IMR-90 (cell line): Measurements from ENCODE around the gene MYOCD. TPM values are rescaled to one million over a fixed set of nuclear protein-coding genes. Genes with fewer than 3 reads are reported as not detected.

ENCODE experiments used
- ATAC-seq: fragments of 200-7000 bp; cut with Tn5 transposase; 2 replicates; pipeline ENCODE4 v1.9.1; 2020; ENCODE audit warnings: low read depth, mild to moderate bottlenecking, moderate library complexity
- BruUV-seq: library from RNA; stranded (reverse); fragments of 400-500 nt; replicated peaks from 2 replicates; lab custom pipeline; 2021; lab: Mats Ljungman, UMichigan
- CTCF ChIA-PET: fragments of 300-600 bp; formaldehyde crosslinking; extraction: SDS; loops from one replicate; lab custom pipeline; 2021; ENCODE audit warnings: antibody characterized with exemption; lab: Yijun Ruan, JAX
- POLR2A ChIA-PET: fragments of 300-600 bp; sonication (Branson Sonifier 250); formaldehyde crosslinking; loops from one replicate; lab custom pipeline; 2022; ENCODE audit warnings: antibody characterized with exemption; ENCODE audit not compliant: unreplicated experiment; lab: Charles Lee
- DNase-seq: peaks from one replicate; pipeline ENCODE4 v3.0.0; 2013
- H2AFZ ChIP-seq: replicated peaks from 2 replicates; pipeline ENCODE3; 2013; ENCODE audit warnings: low read length, mild to moderate bottlenecking; ENCODE audit not compliant: poor library complexity
- H2AK5ac ChIP-seq: 2 replicates; pipeline ENCODE4 v1.6.1; 2013; ENCODE audit warnings: low read depth, low read length, inconsistent platforms
- H2AK9ac ChIP-seq: replicated peaks from 2 replicates; pipeline ENCODE3; 2013; ENCODE audit warnings: mild to moderate bottlenecking, low read depth, low read length, moderate library complexity; ENCODE audit not compliant: poor library complexity
- H2BK120ac ChIP-seq: 2 replicates; pipeline ENCODE4 v1.6.1; 2013; ENCODE audit warnings: low read depth, low read length, inconsistent platforms
- H2BK15ac ChIP-seq: 3 replicates; pipeline ENCODE4 v1.6.1; 2013; ENCODE audit warnings: low read depth, low read length, inconsistent platforms
- H2BK20ac ChIP-seq: 2 replicates; pipeline ENCODE4 v1.6.1; 2013; ENCODE audit warnings: low read depth, mild to moderate bottlenecking, inconsistent platforms, low read length, moderate library complexity
- H2BK5ac ChIP-seq: 2 replicates; pipeline ENCODE4 v1.6.1; 2013; ENCODE audit warnings: mild to moderate bottlenecking, low read depth, low read length, inconsistent platforms; ENCODE audit not compliant: poor library complexity, severe bottlenecking
- H3K14ac ChIP-seq: replicated peaks from 2 replicates; pipeline ENCODE4 v1.6.1; 2013; ENCODE audit warnings: low read depth, low read length, inconsistent platforms
- H3K18ac ChIP-seq: 2 replicates; pipeline ENCODE4 v1.6.1; 2013; ENCODE audit warnings: low read depth, low read length, control low read depth
- H3K23ac ChIP-seq: 2 replicates; pipeline ENCODE4 v1.6.1; 2013; ENCODE audit warnings: low read depth, low read length, inconsistent platforms
- H3K27ac ChIP-seq: 2 replicates; pipeline ENCODE4 v1.5.1; 2013; ENCODE audit warnings: mild to moderate bottlenecking, control low read depth, low read length; ENCODE audit not compliant: insufficient read depth
- H3K27me3 ChIP-seq: 2 replicates; pipeline ENCODE4 v1.6.1; 2013; ENCODE audit warnings: low read length; ENCODE audit not compliant: control insufficient read depth, insufficient read depth
- H3K36me3 ChIP-seq: 2 replicates; pipeline ENCODE4 v1.6.1; 2013; ENCODE audit warnings: low read length, mixed read lengths; ENCODE audit not compliant: control insufficient read depth, insufficient read depth
- H3K4ac ChIP-seq: 2 replicates; pipeline ENCODE4 v1.6.1; 2013; ENCODE audit warnings: low read depth, low read length, inconsistent platforms
- H3K4me1 ChIP-seq: 2 replicates; pipeline ENCODE4 v1.6.1; 2013; ENCODE audit warnings: low read length, mixed read lengths; ENCODE audit not compliant: control insufficient read depth, insufficient read depth
- H3K4me2 ChIP-seq: 2 replicates; pipeline ENCODE4 v1.6.1; 2013; ENCODE audit warnings: low read depth, mild to moderate bottlenecking, control low read depth, low read length, moderate library complexity
- H3K4me3 ChIP-seq: 2 replicates; pipeline ENCODE4 v1.5.1; 2013; ENCODE audit warnings: low read depth, mild to moderate bottlenecking, control low read depth, low read length, moderate library complexity; ENCODE audit not compliant: insufficient read depth
- H3K56ac ChIP-seq: 2 replicates; pipeline ENCODE4 v1.6.1; 2013; ENCODE audit warnings: low read length, inconsistent platforms; ENCODE audit not compliant: insufficient read depth; ENCODE audit errors: extremely low read depth
- H3K79me1 ChIP-seq, 2 experiments: 2 replicates each; pipeline ENCODE4 v1.6.1; 2013; ENCODE audit warnings: low read length in 2 of 2, inconsistent platforms in 1 of 2, low read depth in 1 of 2
- H3K9ac ChIP-seq: 2 replicates; pipeline ENCODE4 v1.6.1; 2013; ENCODE audit warnings: low read depth, low read length, control low read depth
- H3K9me1 ChIP-seq: 2 replicates; pipeline ENCODE4 v1.6.1; 2013; ENCODE audit warnings: low read length, inconsistent platforms; ENCODE audit not compliant: insufficient read depth
- H3K9me3 ChIP-seq: 2 replicates; pipeline ENCODE4 v1.6.1; 2013; ENCODE audit warnings: low read length; ENCODE audit not compliant: control insufficient read depth, insufficient read depth
- H4K20me1 ChIP-seq: 2 replicates; pipeline ENCODE4 v1.6.1; 2013; ENCODE audit warnings: low read length, inconsistent platforms; ENCODE audit not compliant: insufficient read depth
- H4K5ac ChIP-seq: 2 replicates; pipeline ENCODE4 v1.6.1; 2013; ENCODE audit warnings: mild to moderate bottlenecking, low read depth, low read length, control low read depth
- H4K8ac ChIP-seq, 2 experiments: 2 replicates each; pipeline ENCODE4 v1.6.1; 2013; ENCODE audit warnings: low read depth in 2 of 2, low read length in 2 of 2, control low read depth in 1 of 2, inconsistent platforms in 1 of 2
- H4K91ac ChIP-seq: 2 replicates; pipeline ENCODE4 v1.6.1; 2013; ENCODE audit warnings: low read depth, low read length, inconsistent platforms; ENCODE audit not compliant: insufficient read depth
- BHLHE40 ChIP-seq: fragments of 150-350 bp; IDR thresholded peaks from 2 replicates; pipeline ENCODE4 v1.6.1; 2016; ENCODE audit warnings: mild to moderate bottlenecking, low read depth, low read length
- CEBPB ChIP-seq: IDR thresholded peaks from 2 replicates; pipeline ENCODE4 v1.6.1; 2012; ENCODE audit warnings: low read depth, low read length, improper control_type of control experiment
- CTCF ChIP-seq: conservative IDR thresholded peaks from 2 replicates; pipeline ENCODE4 v1.5.1; 2012; ENCODE audit warnings: mild to moderate bottlenecking, low read depth, low read length, improper control_type of control experiment
- ELK1 ChIP-seq: fragments of 150-350 bp; IDR thresholded peaks from 2 replicates; pipeline ENCODE4 v1.6.1; 2016; ENCODE audit warnings: low read depth, mild to moderate bottlenecking, low read length, moderate library complexity, borderline replicate concordance
- FOS ChIP-seq: fragments of 150-350 bp; IDR thresholded peaks from 2 replicates; pipeline ENCODE4 v1.6.1; 2016; ENCODE audit warnings: low read depth, low read length
- MAZ ChIP-seq: IDR thresholded peaks from 2 replicates; pipeline ENCODE4 v1.6.1; 2012; ENCODE audit warnings: low read depth, mild to moderate bottlenecking, low read length, improper control_type of control experiment, moderate library complexity, borderline replicate concordance
- MXI1 ChIP-seq: IDR thresholded peaks from 2 replicates; pipeline ENCODE4 v1.6.1; 2012; ENCODE audit warnings: low read depth, mild to moderate bottlenecking, low read length, moderate library complexity, borderline replicate concordance
- NFE2L2 ChIP-seq: fragments of 150-350 bp; IDR thresholded peaks from 2 replicates; pipeline ENCODE4 v1.6.1; 2016; ENCODE audit warnings: low read depth, mild to moderate bottlenecking, low read length
- RAD21 ChIP-seq: IDR thresholded peaks from 2 replicates; pipeline ENCODE4 v1.6.1; 2012; ENCODE audit warnings: low read length, improper control_type of control experiment
- RCOR1 ChIP-seq: IDR thresholded peaks from 2 replicates; pipeline ENCODE4 v1.6.1; 2012; ENCODE audit warnings: mild to moderate bottlenecking, low read length, improper control_type of control experiment; ENCODE audit not compliant: insufficient replicate concordance
- USF2 ChIP-seq: fragments of 150-350 bp; IDR thresholded peaks from 2 replicates; pipeline ENCODE4 v1.6.1; 2017; ENCODE audit warnings: mild to moderate bottlenecking, antibody characterized with exemption, low read length, low read depth
- WGBS, 2 experiments: methylation state at CpG; one replicate each; pipeline versions ENCODE4 v1.1.5 to v1.1.7; 2013; ENCODE audit warnings: missing lambda C conversion rate in 2 of 2; ENCODE audit not compliant: insufficient read length in 1 of 2; ENCODE audit errors: extremely low coverage in 2 of 2; 5-methylcytosine and 5-hydroxymethylcytosine counted together
- dilution Hi-C: fragments of 300-500 bp; cut with HindIII; formaldehyde crosslinking; loops from one replicate; pipeline ENCODE4 v1.14.3; 2018; ENCODE audit warnings: low sequenced_read_pairs; ENCODE audit not compliant: unreplicated experiment
- in situ Hi-C: fragments of 300-500 bp; cut with MboI; formaldehyde crosslinking; loops from 3 replicates; pipeline ENCODE4 v1.14.3; 2019; ENCODE audit warnings: low sequenced_read_pairs, inconsistent platforms, mixed read lengths
- intact Hi-C: fragments of 100-400 bp; cut with micrococcal nuclease; formaldehyde crosslinking; loops from 2 replicates; pipeline ENCODE4 v1.10.0; 2022
- polyA plus RNA-seq, 3 experiments: library from polyadenylated mRNA; depleted of rRNA; stranded (reverse); fragments of >200 nt; gene quantifications; 2 replicates each; pipeline ENCODE4 v1.2.3, GENCODE V29; 2012; ENCODE audit warnings: low replicate concordance in 1 of 3
- total RNA-seq: library from RNA; depleted of rRNA; stranded (reverse); fragments of >200 nt; gene quantifications from 2 replicates; pipeline ENCODE4 v1.2.3, GENCODE V29; 2012

Gene MYOCD
- total and polyA plus RNA-seq, 2 of the 4 experiments (the other 2 are of a cell fraction): 10.6 to 20.1 TPM

DNA sequence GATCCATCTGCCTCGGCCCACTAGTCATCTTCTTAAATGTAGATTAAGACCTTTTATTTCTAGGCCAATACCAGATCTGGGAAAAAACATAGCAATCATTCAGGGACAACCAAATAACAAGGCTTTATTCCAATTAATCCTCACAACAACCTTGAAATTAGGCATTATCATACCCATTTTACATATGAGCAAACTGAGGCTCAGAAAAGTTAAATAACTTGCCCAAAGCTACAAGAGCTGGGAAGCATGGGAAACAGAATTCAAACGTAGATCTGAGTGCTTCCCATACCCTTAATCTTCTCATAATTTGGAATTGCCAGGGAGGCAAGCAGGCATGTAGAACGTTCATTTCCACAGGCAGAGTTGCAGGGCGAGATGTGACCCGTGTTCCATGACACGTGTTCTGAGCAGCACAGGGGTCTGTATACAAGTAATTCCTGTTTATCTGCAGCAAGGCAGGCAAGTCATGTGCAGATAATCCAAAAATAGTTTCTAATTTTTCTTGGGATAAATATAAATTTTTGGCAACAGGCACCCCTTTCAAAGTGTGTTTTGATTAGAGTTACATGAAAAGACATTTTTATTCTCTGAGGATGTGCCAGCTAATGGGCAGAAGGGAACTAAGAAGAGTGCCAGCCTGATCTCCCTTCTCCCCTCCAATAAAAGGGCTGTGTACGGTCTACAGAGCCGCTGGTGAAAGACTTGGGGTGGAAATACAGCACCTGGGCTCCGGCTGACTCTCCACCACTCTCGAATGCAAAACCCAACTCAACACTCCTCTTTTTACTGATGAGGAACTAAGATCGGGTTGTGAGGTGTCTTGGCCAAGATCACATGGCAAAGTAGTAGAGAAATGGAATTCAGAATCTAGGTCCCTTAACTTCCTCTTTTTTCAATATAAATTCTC, 27.7 kb upstream of the MYOCD start:
- in situ Hi-C loops: no loop called here
- CTCF ChIA-PET: no interaction called here
- no peak overlapping the region for H3K4me2 ChIP-seq

More for the DNA sequence above, 27.7 kb upstream of the MYOCD start:
- WGBS, 2 experiments: 58% methylated on average over 4 of the region's 11 CpGs; no CpG with 5 or more reads in 1 of the 2 experiments
- no peaks in the 10 kb centered on the region for H4K20me1 ChIP-seq
- peak overlapping the region; percentile 3 to 59; a peak in 3 of 4 replicates for H4K8ac ChIP-seq
- peak overlapping the region; percentile 88 for H2BK5ac ChIP-seq
- peaks cover 3% of the 10 kb centered on the region; the same call in 1 of the 2 replicates for H3K9me1 ChIP-seq
- peak overlapping the region; percentile 88 for H2AK5ac ChIP-seq
- H2BK15ac ChIP-seq: peak overlapping the region; percentile 41; the same call in 2 of the 3 replicates
- no peak for TF ChIP-seq RAD21
- no peak for TF ChIP-seq BHLHE40
- TF ChIP-seq FOS: 0 out of 2 replicates have a peak, but pooled peaks have one; percentile 14
- TF ChIP-seq USF2: 0 out of 2 replicates have a peak, but pooled peaks have one; percentile 18
- no peak for TF ChIP-seq CEBPB
- TF ChIP-seq CTCF: no peak
- TF ChIP-seq NFE2L2: no peak
- TF ChIP-seq MAZ: no peak
- TF ChIP-seq RCOR1: no peak
- TF ChIP-seq MXI1: no peak
- no peak for TF ChIP-seq ELK1
- peak overlapping the region; percentile 54 for H3K23ac ChIP-seq
- no peaks in the 10 kb centered on the region for H3K36me3 ChIP-seq
- no TSS peak for BruUV-seq
- H3K4me3 ChIP-seq: no peak overlapping the region
- no peaks in the 10 kb centered on the region for H3K79me1 ChIP-seq
- peak overlapping the region; percentile 89 for H2BK20ac ChIP-seq
- no peak overlapping the region for H2AFZ ChIP-seq
- peak overlapping the region; percentile 91 for H2BK120ac ChIP-seq
- peak overlapping the region; percentile 74 for H3K14ac ChIP-seq
- no peak overlapping the region for H3K27ac ChIP-seq
- no peaks in the 10 kb centered on the region for H3K9me3 ChIP-seq
- no peak overlapping the region for H3K9ac ChIP-seq
- no peak overlapping the region for H3K56ac ChIP-seq
- peak overlapping the region; percentile 10; the same call in 1 of the 2 replicates for H4K5ac ChIP-seq
- POLR2A ChIA-PET: no interaction called here
- peak overlapping the region; percentile 79 for H3K4ac ChIP-seq
- DNase-seq (no peak), ATAC-seq (no peak)
- peaks cover 4% of the 10 kb centered on the region for H3K4me1 ChIP-seq
- intact Hi-C loops (no loop called here), dilution Hi-C loops (no loop called here)
- H2AK9ac ChIP-seq: peak overlapping the region; percentile 26
- H3K18ac ChIP-seq: peak overlapping the region; percentile 55; the same call in 1 of the 2 replicates
- no peaks in the 10 kb centered on the region for H3K27me3 ChIP-seq
- H4K91ac ChIP-seq: peak overlapping the region; percentile 85
